DND-41 (cell line): ENCODE data around the gene NSD1.

ENCODE experiments used
- EZH2 ChIP-seq: IDR thresholded peaks from 3 replicates; pipeline ENCODE4 v1.6.1; 2012; ENCODE audit warnings: borderline replicate concordance, low read depth, mild to moderate bottlenecking, moderate library complexity, low read length, inconsistent platforms; ENCODE audit not compliant: severe bottlenecking
- TF ChIP-seq, protein P1 (sequence below): IDR thresholded peaks from 2 replicates; pipeline ENCODE4 v1.5.1; 2012; ENCODE audit warnings: borderline replicate concordance, low read length, moderate library complexity, mild to moderate bottlenecking; ENCODE audit not compliant: poor library complexity, severe bottlenecking; ENCODE audit errors: extremely low read depth

DNA sequence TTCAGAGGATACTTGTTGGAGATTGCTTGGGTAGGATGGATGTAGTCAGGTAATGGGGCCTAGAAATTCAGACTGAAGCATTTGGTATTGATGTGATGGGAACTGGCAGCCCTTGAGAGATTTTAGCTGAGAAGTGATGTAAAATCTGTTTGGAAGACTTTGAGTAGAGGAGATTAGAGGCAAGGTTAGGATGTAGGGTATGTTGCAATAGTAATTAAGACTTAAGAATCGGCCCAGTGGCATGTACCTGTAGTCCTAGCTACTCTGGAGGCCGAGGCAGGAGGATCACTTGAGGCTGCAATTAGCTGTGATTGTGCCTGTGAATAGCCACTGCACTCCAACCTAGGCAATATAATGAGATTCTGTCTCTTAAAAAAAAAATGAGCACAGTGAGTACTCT is 6.7 kb downstream of the NSD1 start:
- TF ChIP-seq, protein P1, sequence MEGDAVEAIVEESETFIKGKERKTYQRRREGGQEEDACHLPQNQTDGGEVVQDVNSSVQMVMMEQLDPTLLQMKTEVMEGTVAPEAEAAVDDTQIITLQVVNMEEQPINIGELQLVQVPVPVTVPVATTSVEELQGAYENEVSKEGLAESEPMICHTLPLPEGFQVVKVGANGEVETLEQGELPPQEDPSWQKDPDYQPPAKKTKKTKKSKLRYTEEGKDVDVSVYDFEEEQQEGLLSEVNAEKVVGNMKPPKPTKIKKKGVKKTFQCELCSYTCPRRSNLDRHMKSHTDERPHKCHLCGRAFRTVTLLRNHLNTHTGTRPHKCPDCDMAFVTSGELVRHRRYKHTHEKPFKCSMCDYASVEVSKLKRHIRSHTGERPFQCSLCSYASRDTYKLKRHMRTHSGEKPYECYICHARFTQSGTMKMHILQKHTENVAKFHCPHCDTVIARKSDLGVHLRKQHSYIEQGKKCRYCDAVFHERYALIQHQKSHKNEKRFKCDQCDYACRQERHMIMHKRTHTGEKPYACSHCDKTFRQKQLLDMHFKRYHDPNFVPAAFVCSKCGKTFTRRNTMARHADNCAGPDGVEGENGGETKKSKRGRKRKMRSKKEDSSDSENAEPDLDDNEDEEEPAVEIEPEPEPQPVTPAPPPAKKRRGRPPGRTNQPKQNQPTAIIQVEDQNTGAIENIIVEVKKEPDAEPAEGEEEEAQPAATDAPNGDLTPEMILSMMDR = no peak
- no peak for TF ChIP-seq EZH2
